ENCODE results near the gene PRKG1. TPM values are rescaled to one million over a fixed set of nuclear protein-coding genes. Genes with fewer than 3 reads are reported as not detected.
A peak's percentile ranks its signal among the peaks of the same experiment; 100 is the strongest.

PRKG1 gene
- total and polyA plus RNA-seq, 7 experiments from 2014 or later, result 0.19 TPM; not detected in 6

DNA sequence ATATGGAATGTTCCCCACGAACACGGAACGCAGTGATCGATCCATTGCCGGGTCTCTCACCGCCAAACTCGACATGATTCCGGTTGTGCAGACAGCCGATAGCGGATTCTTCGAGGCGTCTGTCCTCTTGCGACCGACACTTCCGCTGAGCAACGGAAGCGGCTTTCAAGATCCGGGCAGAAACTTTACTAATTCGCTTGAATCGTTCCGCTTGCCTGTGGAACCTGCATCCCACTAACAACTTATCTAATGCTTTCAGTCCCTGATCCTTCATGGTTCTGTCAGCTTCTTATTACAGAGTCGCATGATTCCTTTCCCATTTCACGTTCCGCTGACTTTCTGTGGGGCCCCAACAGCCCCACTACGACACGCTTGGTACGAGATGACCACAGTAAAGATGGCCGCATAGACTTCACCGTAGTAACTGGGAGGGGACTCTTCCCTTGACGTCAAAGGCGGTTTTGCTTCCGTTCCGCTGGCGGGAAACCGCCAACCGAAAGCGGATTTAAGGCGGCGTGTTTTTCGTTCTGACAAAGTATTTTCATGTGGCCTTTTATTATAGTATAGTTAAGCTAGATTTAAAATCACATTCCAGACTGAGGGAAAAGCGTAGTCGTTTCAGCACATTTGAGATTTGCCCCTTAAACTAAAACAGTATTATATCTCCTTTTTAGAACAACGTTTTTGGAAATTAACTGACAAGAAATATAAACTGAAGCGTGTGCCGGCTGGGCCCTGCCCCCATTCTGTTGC, 625.4 kb downstream of the PRKG1 start, which contains the start of gene CSTF2T:
Gene CSTF2T, minus strand, starts transcription at position 121 of the 753 bp plus-strand sequence. Its CDS starts 46 bp downstream, at position 75.
- ChIA-PET CTCF (interaction anchor here (1.3 kb wide), 1 partner anchor 9 kb away, joined by 4 read pairs; no protein-coding TSS in a partner anchor), POLR2A (interaction anchor here (1.1 to 3.3 kb wide), 2 partner anchors 9 to 25 kb away, joined by 3 to 12 read pairs; no protein-coding TSS in a partner anchor)
- DNase-seq (peak; percentile 77 to 96 (median 95)), ATAC-seq (peak; percentile 94)
- Mint-ChIP-seq H3K4me3 (peak within 1 kb of the TSS; percentile 96 to 100 (median 99)), H3K9me3 (peaks cover 0 to 7% (median 0%) of the 10 kb centered on the region in 11 donors), H3K27me3 (no peaks in the 10 kb centered on the region), H3K27ac (peak within 1 kb of the TSS; percentile 99 to 100 (median 100)), H3K4me1 (peaks cover 29 to 62% (median 52%) of the 10 kb centered on the region in 7 donors), H3K36me3 (peaks cover 6 to 39% (median 29%) of the 10 kb centered on the region in 5 donors)
- no peaks in the 10 kb centered on the region for H3K27me3 ChIP-seq (ENCODE audit: control insufficient read depth in 2 of 2, insufficient read depth in 2 of 2, low read length in 2 of 2)
- H3K4me1 ChIP-seq (ENCODE audit: control insufficient read depth in 2 of 2, insufficient read depth in 2 of 2, low read length in 2 of 2), result peaks cover 24 to 45% of the 10 kb centered on the region in 2 donors
- H3K36me3 ChIP-seq (ENCODE audit: control insufficient read depth in 2 of 3, insufficient read depth in 3 of 3, low read length in 3 of 3), result peaks cover 0 to 5% (median 4%) of the 10 kb centered on the region in 3 experiments
- H3K9me3 ChIP-seq (ENCODE audit: control insufficient read depth in 2 of 3, low read length in 3 of 3), result no peaks in the 10 kb centered on the region
- peak within 1 kb of the TSS; percentile 96 for H3K4me3 ChIP-seq (ENCODE audit: low read length)
- intact Hi-C loops (cut with micrococcal nuclease), result loop anchor here in 1 of 2 donors (1.0 to 5.0 kb wide), 2 partner anchors 9 to 178 kb away; no protein-coding TSS in a partner anchor
- peak within 1 kb of the TSS; percentile 88 for H3K27ac ChIP-seq (ENCODE audit: low read depth, low read length)

DNA sequence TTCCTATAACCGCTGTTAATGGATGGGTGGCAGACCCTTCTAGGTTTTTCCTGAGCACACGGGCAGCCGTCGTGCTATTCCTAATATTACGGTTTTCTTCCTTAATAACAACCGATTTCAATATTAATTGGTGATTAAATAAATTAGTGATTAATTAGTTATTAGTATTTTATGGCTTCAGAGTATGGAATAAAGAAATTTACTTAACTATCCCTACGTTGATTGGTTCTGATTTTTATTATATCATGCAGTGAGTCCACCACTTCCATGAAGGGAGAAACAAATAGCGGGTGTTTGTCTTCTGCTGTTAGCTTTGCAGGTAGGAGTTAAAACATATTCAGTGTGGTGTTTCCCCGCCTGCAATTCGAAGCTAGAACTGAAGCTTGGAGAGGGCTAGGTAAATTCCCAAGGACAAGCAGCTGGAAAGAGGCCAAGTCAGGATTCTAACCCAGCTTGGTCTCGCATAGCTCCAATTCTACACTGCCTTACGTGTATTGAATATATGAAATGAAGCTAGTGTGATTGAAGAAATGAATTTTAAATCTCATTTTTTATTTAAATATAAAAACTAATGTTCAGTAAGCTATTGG, 626.0 kb downstream of the PRKG1 start:
- ChIA-PET CTCF (interaction anchor here (1.3 kb wide), 1 partner anchor 8 kb away, joined by 4 read pairs; no protein-coding TSS in a partner anchor), POLR2A (interaction anchor here (1.1 to 3.3 kb wide), 2 partner anchors 9 to 26 kb away, joined by 3 to 12 read pairs; no protein-coding TSS in a partner anchor)
- H3K36me3 Mint-ChIP-seq, result peaks cover 6 to 39% (median 26%) of the 10 kb centered on the region in 5 donors
- Histone ChIP-seq H3K27me3 (ENCODE audit: control insufficient read depth in 2 of 2, insufficient read depth in 2 of 2, low read length in 2 of 2) (no peaks in the 10 kb centered on the region), H3K4me3 (ENCODE audit: low read length) (peak overlapping the region; percentile 96), H3K4me1 (ENCODE audit: control insufficient read depth in 2 of 2, insufficient read depth in 2 of 2, low read length in 2 of 2) (peaks cover 24 to 40% of the 10 kb centered on the region in 2 donors), H3K27ac (ENCODE audit: low read depth, low read length) (peak overlapping the region; percentile 88), H3K9me3 (ENCODE audit: control insufficient read depth in 2 of 3, low read length in 3 of 3) (no peaks in the 10 kb centered on the region), H3K36me3 (ENCODE audit: control insufficient read depth in 2 of 3, insufficient read depth in 3 of 3, low read length in 3 of 3) (peaks cover 0 to 5% (median 4%) of the 10 kb centered on the region in 3 experiments)
- peaks cover 27 to 56% (median 45%) of the 10 kb centered on the region in 7 donors for H3K4me1 Mint-ChIP-seq
- peak overlapping the region; percentile 99 to 100 (median 100) for H3K27ac Mint-ChIP-seq
- H3K4me3 Mint-ChIP-seq, result peak overlapping the region; percentile 96 to 100 (median 99)
- intact Hi-C loops (cut with micrococcal nuclease), result loop anchor here in 1 of 2 donors (1.0 kb wide), 1 partner anchor 8 kb away; no protein-coding TSS in a partner anchor
- no peak for ATAC-seq
- H3K9me3 Mint-ChIP-seq, result peaks cover 0 to 7% (median 0%) of the 10 kb centered on the region in 11 donors
- H3K27me3 Mint-ChIP-seq, result no peaks in the 10 kb centered on the region
- peak in 3 of 9 donors; percentile 15 to 61 (median 19) for DNase-seq

DNA sequence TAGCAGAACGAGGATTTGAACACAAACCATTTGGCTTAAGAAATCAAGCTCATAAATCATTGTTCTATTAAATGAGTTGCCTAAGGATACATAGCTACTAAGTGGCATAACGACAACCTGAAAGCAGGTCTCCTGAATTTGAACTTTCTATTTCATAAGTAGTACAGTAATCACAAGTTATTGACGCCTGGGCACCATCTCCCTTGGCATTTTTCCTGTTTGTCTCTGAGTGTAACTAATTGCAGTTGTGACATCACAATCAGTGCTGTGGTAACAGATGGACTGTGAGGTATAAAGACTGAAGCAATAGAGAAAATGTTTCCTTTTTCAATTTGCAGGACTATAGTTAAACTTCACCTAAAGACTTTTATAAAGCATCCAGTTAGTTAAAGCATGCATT, 631.5 kb downstream of the PRKG1 start:
- intact Hi-C loops (cut with micrococcal nuclease), result no loop called here
- H3K4me3 Mint-ChIP-seq, result no peak overlapping the region
- Histone ChIP-seq H3K4me3 (ENCODE audit: low read length) (no peak overlapping the region), H3K4me1 (ENCODE audit: control insufficient read depth in 2 of 2, insufficient read depth in 2 of 2, low read length in 2 of 2) (peaks cover 4 to 18% of the 10 kb centered on the region in 2 donors), H3K27ac (ENCODE audit: low read depth, low read length) (no peak overlapping the region), H3K36me3 (ENCODE audit: control insufficient read depth in 2 of 3, insufficient read depth in 3 of 3, low read length in 3 of 3) (no peaks in the 10 kb centered on the region), H3K27me3 (ENCODE audit: control insufficient read depth in 2 of 2, insufficient read depth in 2 of 2, low read length in 2 of 2) (no peaks in the 10 kb centered on the region), H3K9me3 (ENCODE audit: control insufficient read depth in 2 of 3, low read length in 3 of 3) (no peaks in the 10 kb centered on the region)
- H3K27ac Mint-ChIP-seq, result no peak overlapping the region
- no peak for DNase-seq
- peaks cover 9 to 56% (median 15%) of the 10 kb centered on the region in 7 donors for H3K4me1 Mint-ChIP-seq
- ChIA-PET CTCF (interaction anchor here (0.7 kb wide), 1 partner anchor 11 kb away, joined by 3 read pairs; no protein-coding TSS in a partner anchor), POLR2A (interaction anchor here (0.6 kb wide), 1 partner anchor 1084 kb away, joined by 3 read pairs; no protein-coding TSS in a partner anchor)
- peaks cover 0 to 20% (median 0%) of the 10 kb centered on the region in 5 donors for H3K36me3 Mint-ChIP-seq
- peaks cover 0 to 7% (median 0%) of the 10 kb centered on the region in 11 donors for H3K9me3 Mint-ChIP-seq
- no peaks in the 10 kb centered on the region for H3K27me3 Mint-ChIP-seq
- no peak for ATAC-seq

DNA sequence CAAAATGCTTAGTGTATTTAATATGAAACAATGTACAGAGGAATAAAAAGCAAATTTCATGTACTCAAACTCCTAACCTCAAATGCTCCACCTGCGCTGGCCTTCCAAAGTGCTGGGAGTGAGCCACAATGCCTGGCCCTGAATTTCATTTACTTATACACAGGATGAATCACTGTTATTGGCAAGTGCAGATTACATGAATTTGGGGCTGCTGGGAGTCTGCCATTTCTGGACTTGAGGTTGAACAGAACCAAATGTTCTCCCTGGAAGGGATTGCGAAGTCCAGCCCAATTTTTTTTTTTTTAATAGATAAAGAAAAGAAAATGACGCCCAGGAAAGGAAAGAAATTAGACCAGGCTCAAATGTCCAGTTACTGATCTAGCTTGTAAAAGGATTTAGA, 631.9 kb downstream of the PRKG1 start:
- Histone ChIP-seq H3K9me3 (ENCODE audit: control insufficient read depth in 2 of 3, low read length in 3 of 3) (no peaks in the 10 kb centered on the region), H3K27me3 (ENCODE audit: control insufficient read depth in 2 of 2, insufficient read depth in 2 of 2, low read length in 2 of 2) (no peaks in the 10 kb centered on the region), H3K36me3 (ENCODE audit: control insufficient read depth in 2 of 3, insufficient read depth in 3 of 3, low read length in 3 of 3) (no peaks in the 10 kb centered on the region), H3K27ac (ENCODE audit: low read depth, low read length) (no peak overlapping the region), H3K4me3 (ENCODE audit: low read length) (no peak overlapping the region), H3K4me1 (ENCODE audit: control insufficient read depth in 2 of 2, insufficient read depth in 2 of 2, low read length in 2 of 2) (peaks cover 4 to 18% of the 10 kb centered on the region in 2 donors)
- CTCF ChIA-PET, result interaction anchor here (0.7 kb wide), 1 partner anchor 12 kb away, joined by 3 read pairs; no protein-coding TSS in a partner anchor
- Mint-ChIP-seq H3K36me3 (peaks cover 0 to 20% (median 0%) of the 10 kb centered on the region in 5 donors), H3K9me3 (peaks cover 0 to 7% (median 0%) of the 10 kb centered on the region in 11 donors), H3K27ac (no peak overlapping the region), H3K27me3 (no peaks in the 10 kb centered on the region), H3K4me3 (no peak overlapping the region), H3K4me1 (peaks cover 9 to 55% (median 16%) of the 10 kb centered on the region in 7 donors)
- no peak for DNase-seq
- no peak for ATAC-seq
- POLR2A ChIA-PET, result interaction anchor here (0.6 kb wide), 1 partner anchor 1084 kb away, joined by 3 read pairs; no protein-coding TSS in a partner anchor
- intact Hi-C loops (cut with micrococcal nuclease), result no loop called here

DNA sequence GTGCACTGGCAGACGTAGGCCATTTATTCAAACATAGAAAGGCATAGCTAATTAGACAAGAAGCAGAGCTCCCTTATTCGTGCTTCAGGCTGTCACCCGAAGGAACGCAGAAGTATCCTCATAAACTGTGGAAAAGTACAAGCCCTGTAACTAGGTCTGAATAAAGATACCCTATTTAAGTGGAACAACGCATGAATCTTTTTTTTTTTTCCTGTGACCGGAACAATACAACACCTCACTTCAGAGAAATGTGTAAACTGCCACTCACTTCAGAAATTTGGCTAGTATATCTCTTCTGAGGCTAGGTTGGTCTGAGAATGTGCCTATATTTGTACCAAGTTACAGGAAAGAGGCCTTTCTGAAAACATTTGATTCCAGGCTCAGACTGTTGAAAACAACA, 633.1 kb downstream of the PRKG1 start:
- Histone ChIP-seq H3K4me3 (ENCODE audit: low read length) (no peak overlapping the region), H3K27me3 (ENCODE audit: control insufficient read depth in 2 of 2, insufficient read depth in 2 of 2, low read length in 2 of 2) (no peaks in the 10 kb centered on the region), H3K36me3 (ENCODE audit: control insufficient read depth in 2 of 3, insufficient read depth in 3 of 3, low read length in 3 of 3) (no peaks in the 10 kb centered on the region), H3K9me3 (ENCODE audit: control insufficient read depth in 2 of 3, low read length in 3 of 3) (no peaks in the 10 kb centered on the region), H3K4me1 (ENCODE audit: control insufficient read depth in 2 of 2, insufficient read depth in 2 of 2, low read length in 2 of 2) (peaks cover 4 to 18% of the 10 kb centered on the region in 2 donors), H3K27ac (ENCODE audit: low read depth, low read length) (peak overlapping the region; percentile 40)
- H3K4me1 Mint-ChIP-seq, result peaks cover 9 to 58% (median 21%) of the 10 kb centered on the region in 7 donors
- peaks cover 0 to 16% (median 0%) of the 10 kb centered on the region in 5 donors for H3K36me3 Mint-ChIP-seq
- POLR2A ChIA-PET, result interaction anchor here (0.6 kb wide), 1 partner anchor 33 kb away, joined by 3 read pairs; no protein-coding TSS in a partner anchor
- intact Hi-C loops (cut with micrococcal nuclease), result no loop called here
- DNase-seq (no peak), ATAC-seq (peak; percentile 18)
- CTCF ChIA-PET, result interaction anchor here (0.6 kb wide), 2 partner anchors 26 to 1086 kb away, joined by 3 to 4 read pairs; no protein-coding TSS in a partner anchor
- peak overlapping the region; percentile 2 to 90 (median 73) for H3K27ac Mint-ChIP-seq
- peaks cover 0 to 3% (median 0%) of the 10 kb centered on the region in 11 donors for H3K9me3 Mint-ChIP-seq
- no peaks in the 10 kb centered on the region for H3K27me3 Mint-ChIP-seq
- H3K4me3 Mint-ChIP-seq, result peak overlapping the region in 6 of 10 donors; percentile 18 to 61 (median 46)

Measured in naive thymus-derived CD4-positive, alpha-beta T cell (primary cell).